Nephron progenitor cell (in vitro differentiated cells): Measurements from ENCODE around the gene TSPY1.
"Not testable (repeated sequence)": the region's sequence is repeated elsewhere in the genome, so short reads cannot be mapped to it uniquely, and the experiment has no call there.

Source experiments
- DNase-seq: peaks from one replicate; pipeline ENCODE4 v3.0.0; 2021
- H3K27ac Mint-ChIP-seq: 2 replicates; pipeline ENCODE4 v1.8.0; 2021; ENCODE audit warnings: mild to moderate bottlenecking, moderate library complexity, mixed read lengths
- H3K27me3 Mint-ChIP-seq: 2 replicates; pipeline ENCODE4 v1.8.0; 2021; ENCODE audit warnings: mild to moderate bottlenecking, low read depth, mixed read lengths; ENCODE audit not compliant: poor library complexity
- H3K36me3 Mint-ChIP-seq: 2 replicates; pipeline ENCODE4 v1.8.0; 2021; ENCODE audit warnings: low read depth, mixed read lengths
- H3K4me1 Mint-ChIP-seq: 2 replicates; pipeline ENCODE4 v1.8.0; 2021; ENCODE audit warnings: mixed read lengths
- H3K4me3 Mint-ChIP-seq: 2 replicates; pipeline ENCODE4 v1.8.0; 2021; ENCODE audit warnings: mild to moderate bottlenecking, moderate library complexity, mixed read lengths
- H3K9me3 Mint-ChIP-seq: 2 replicates; pipeline ENCODE4 v1.8.0; 2021; ENCODE audit warnings: mild to moderate bottlenecking, moderate library complexity, mixed read lengths

Gene TSPY1, protein sequence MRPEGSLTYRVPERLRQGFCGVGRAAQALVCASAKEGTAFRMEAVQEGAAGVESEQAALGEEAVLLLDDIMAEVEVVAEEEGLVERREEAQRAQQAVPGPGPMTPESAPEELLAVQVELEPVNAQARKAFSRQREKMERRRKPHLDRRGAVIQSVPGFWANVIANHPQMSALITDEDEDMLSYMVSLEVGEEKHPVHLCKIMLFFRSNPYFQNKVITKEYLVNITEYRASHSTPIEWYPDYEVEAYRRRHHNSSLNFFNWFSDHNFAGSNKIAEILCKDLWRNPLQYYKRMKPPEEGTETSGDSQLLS

DNA sequence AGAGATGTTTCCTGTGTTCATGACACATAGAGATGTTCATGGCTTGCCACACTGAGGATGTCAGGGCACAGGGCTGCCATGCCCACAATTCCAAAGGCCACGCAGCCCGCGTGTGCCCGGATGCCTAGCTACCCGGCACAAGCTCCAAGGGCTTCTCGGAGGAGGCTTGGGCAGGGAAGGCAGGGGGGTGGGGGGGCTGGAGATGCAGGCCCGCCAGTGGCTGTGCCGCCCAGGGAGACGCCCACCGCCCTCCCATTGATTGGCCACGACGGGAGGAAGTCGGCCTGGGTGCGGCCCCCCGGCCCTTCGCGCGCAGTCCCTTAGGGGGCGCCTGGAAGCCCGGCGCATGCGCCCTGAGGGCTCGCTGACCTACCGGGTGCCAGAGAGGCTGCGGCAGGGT lies at the start of gene TSPY1:
TSPY1 (plus strand) TSS at position 301 of the 400 bp plus-strand sequence; CDS start at position 347, 46 bp downstream.
- DNase-seq, H3K27me3 Mint-ChIP-seq, H3K4me3 Mint-ChIP-seq, H3K36me3 Mint-ChIP-seq, H3K4me1 Mint-ChIP-seq, H3K27ac Mint-ChIP-seq, H3K9me3 Mint-ChIP-seq: not testable (repeated sequence)

DNA sequence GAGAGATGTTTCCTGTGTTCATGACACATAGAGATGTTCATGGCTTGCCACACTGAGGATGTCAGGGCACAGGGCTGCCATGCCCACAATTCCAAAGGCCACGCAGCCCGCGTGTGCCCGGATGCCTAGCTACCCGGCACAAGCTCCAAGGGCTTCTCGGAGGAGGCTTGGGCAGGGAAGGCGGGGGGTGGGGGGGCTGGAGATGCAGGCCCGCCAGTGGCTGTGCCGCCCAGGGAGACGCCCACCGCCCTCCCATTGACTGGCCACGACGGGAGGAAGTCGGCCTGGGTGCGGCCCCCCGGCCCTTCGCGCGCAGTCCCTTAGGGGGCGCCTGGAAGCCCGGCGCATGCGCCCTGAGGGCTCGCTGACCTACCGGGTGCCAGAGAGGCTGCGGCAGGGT lies 20.2 kb downstream of the TSPY1 start, which contains the start of gene TSPY9:
TSPY9 (plus strand) TSS at position 301 of the 400 bp plus-strand sequence; CDS start at position 347, 46 bp downstream.
- H3K27me3 Mint-ChIP-seq, H3K9me3 Mint-ChIP-seq, H3K4me3 Mint-ChIP-seq, H3K4me1 Mint-ChIP-seq, DNase-seq, H3K36me3 Mint-ChIP-seq, H3K27ac Mint-ChIP-seq: not testable (repeated sequence)

DNA sequence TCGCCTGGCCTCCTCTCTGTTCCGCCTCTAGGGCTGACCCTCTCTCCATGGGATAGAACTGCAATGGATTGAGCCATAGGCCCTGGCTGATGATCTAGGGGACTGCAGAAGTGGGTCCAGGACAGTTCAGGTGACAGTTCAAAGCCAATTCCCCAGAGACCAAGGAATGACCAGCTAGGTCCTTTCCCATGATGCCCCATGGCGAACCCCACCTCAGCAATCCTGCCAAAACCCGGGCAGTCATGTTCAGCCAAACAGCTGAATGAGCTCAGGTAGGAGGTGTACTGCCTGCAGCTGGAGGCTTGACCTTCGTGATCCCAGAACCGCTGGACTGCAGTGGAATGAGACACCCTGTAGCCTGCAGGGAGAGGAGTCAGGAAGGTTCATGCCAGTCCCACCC lies 37.6 kb downstream of the TSPY1 start:
- H3K36me3 Mint-ChIP-seq, H3K9me3 Mint-ChIP-seq, H3K4me3 Mint-ChIP-seq, H3K4me1 Mint-ChIP-seq, DNase-seq, H3K27me3 Mint-ChIP-seq, H3K27ac Mint-ChIP-seq: not testable (repeated sequence)

DNA sequence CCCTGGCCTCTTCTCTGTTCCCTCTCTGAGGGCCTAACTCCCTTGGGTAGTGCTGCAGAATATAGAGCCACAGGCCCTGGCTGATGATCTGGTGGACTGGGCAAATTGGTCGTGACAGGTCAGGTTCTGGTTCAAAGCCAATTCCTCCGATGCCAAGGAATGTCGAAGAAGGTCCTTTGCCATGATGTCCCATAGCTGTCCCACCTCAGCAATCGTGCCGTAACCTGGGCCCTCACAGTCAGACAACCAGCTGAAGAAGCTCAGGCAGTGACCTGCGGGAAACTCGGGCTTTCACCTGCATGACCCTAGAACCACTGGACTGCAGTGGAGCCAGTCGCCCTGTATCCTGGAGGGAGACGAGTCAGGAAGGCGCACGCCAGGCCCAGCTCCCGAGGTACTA lies 49.5 kb downstream of the TSPY1 start:
- H3K4me3 Mint-ChIP-seq, DNase-seq, H3K9me3 Mint-ChIP-seq, H3K4me1 Mint-ChIP-seq, H3K27me3 Mint-ChIP-seq, H3K36me3 Mint-ChIP-seq, H3K27ac Mint-ChIP-seq: not testable (repeated sequence)
